Astrocyte (in vitro differentiated cells and primary cell): ENCODE results near the gene SCLT1. TPM values are rescaled to one million over a fixed set of nuclear protein-coding genes. Genes with fewer than 3 reads are reported as not detected.

ENCODE experiments used
- DNase-seq: peaks from one replicate; pipeline ENCODE4 v3.0.0-alpha.2; 2010; ENCODE audit warnings: low read depth
- FAIRE-seq: peaks from 2 replicates; lab custom pipeline; 2011; peaks lifted over from hg19 to GRCh38; lab: Jason Lieb, UNC
- H2AFZ ChIP-seq: 2 replicates; pipeline ENCODE4 v1.6.0; 2012; ENCODE audit warnings: low read depth, low read length, inconsistent platforms
- H3K27ac ChIP-seq: 2 replicates; pipeline ENCODE4 v1.5.1; 2011; ENCODE audit warnings: low read depth, low read length, inconsistent platforms
- H3K27me3 ChIP-seq: 2 replicates; pipeline ENCODE4 v1.6.0; 2011; ENCODE audit warnings: low read length, inconsistent platforms; ENCODE audit not compliant: insufficient read depth
- H3K36me3 ChIP-seq: 2 replicates; pipeline ENCODE4 v1.5.1; 2011; ENCODE audit warnings: low read length, inconsistent platforms; ENCODE audit not compliant: insufficient read depth
- H3K4me1 ChIP-seq: 2 replicates; pipeline ENCODE4 v1.5.1; 2011; ENCODE audit warnings: low read length, inconsistent platforms; ENCODE audit not compliant: insufficient read depth
- H3K4me2 ChIP-seq: 2 replicates; pipeline ENCODE4 v1.6.0; 2012; ENCODE audit warnings: low read length, inconsistent platforms
- H3K4me3 ChIP-seq: 2 replicates; pipeline ENCODE4 v1.5.1; 2011; ENCODE audit warnings: low read depth, mild to moderate bottlenecking, low read length, inconsistent platforms; ENCODE audit not compliant: insufficient read depth
- H3K79me2 ChIP-seq: 2 replicates; pipeline ENCODE4 v1.6.0; 2012; ENCODE audit warnings: mild to moderate bottlenecking, low read length, inconsistent platforms; ENCODE audit not compliant: insufficient read depth
- H3K9ac ChIP-seq: 2 replicates; pipeline ENCODE4 v1.6.0; 2012; ENCODE audit warnings: mild to moderate bottlenecking, low read length, inconsistent platforms
- H3K9me3 ChIP-seq: 2 replicates; pipeline ENCODE4 v1.5.1; 2012; ENCODE audit warnings: low read depth, mild to moderate bottlenecking, low read length, inconsistent platforms; ENCODE audit not compliant: insufficient read depth
- H4K20me1 ChIP-seq: 2 replicates; pipeline ENCODE4 v1.6.0; 2012; ENCODE audit warnings: low read length, inconsistent platforms; ENCODE audit not compliant: insufficient read depth
- H3K27ac Mint-ChIP-seq: one replicate; pipeline ENCODE4 v1.8.0; 2021; ENCODE audit warnings: mild to moderate bottlenecking, mixed read lengths; ENCODE audit not compliant: unreplicated experiment
- H3K27me3 Mint-ChIP-seq: one replicate; pipeline ENCODE4 v1.8.0; 2021; ENCODE audit warnings: low read depth, mixed read lengths; ENCODE audit not compliant: unreplicated experiment
- H3K36me3 Mint-ChIP-seq: one replicate; pipeline ENCODE4 v1.8.0; 2021; ENCODE audit warnings: low read depth, mixed read lengths; ENCODE audit not compliant: unreplicated experiment
- H3K4me1 Mint-ChIP-seq: one replicate; pipeline ENCODE4 v1.8.0; 2021; ENCODE audit warnings: low read depth, mixed read lengths; ENCODE audit not compliant: unreplicated experiment
- H3K4me3 Mint-ChIP-seq: one replicate; pipeline ENCODE4 v1.8.0; 2021; ENCODE audit warnings: mild to moderate bottlenecking, moderate library complexity, mixed read lengths; ENCODE audit not compliant: unreplicated experiment
- H3K9me3 Mint-ChIP-seq: one replicate; pipeline ENCODE4 v1.8.0; 2021; ENCODE audit warnings: mild to moderate bottlenecking, mixed read lengths; ENCODE audit not compliant: unreplicated experiment
- EZH2 ChIP-seq: IDR thresholded peaks from 2 replicates; pipeline ENCODE4 v1.6.1; 2012; ENCODE audit warnings: mild to moderate bottlenecking, low read length, inconsistent platforms; ENCODE audit not compliant: insufficient read depth
- total RNA-seq: library from RNA; stranded (reverse); gene quantifications from 2 replicates; pipeline ENCODE4 v1.2.1, GENCODE V29; 2021
- TF ChIP-seq, protein P1 (sequence below): IDR thresholded peaks from 2 replicates; pipeline ENCODE4 v1.5.1; 2011; ENCODE audit warnings: low read depth, mild to moderate bottlenecking, inconsistent platforms, low read length, moderate library complexity; ENCODE audit not compliant: insufficient read depth

The SCLT1 gene
- total RNA-seq, 1 donor from 2014 or later, result 11.3 TPM

DNA sequence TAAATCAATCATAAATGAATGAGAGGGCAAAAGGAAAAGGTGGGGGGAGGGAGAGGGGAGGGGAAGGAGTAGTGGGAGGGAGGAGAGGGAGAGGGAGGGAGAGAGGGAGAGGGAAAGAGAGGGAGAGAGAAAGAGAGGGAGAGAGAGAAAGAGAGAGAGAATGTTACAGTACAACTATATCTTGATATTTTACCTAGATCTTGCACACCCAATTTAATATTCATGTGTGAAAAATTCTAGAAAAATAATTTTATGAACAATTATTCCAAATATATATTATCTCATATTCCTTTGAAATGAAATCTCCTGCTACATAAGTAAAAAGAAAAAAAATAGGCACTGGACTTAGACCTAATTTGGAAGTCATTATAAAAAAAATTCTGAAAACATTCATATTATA, 120.0 kb downstream of the SCLT1 start:
- H4K20me1 ChIP-seq, result no peaks in the 10 kb centered on the region
- Mint-ChIP-seq H3K36me3 (peaks cover 5% of the 10 kb centered on the region), H3K27me3 (no peaks in the 10 kb centered on the region), H3K4me1 (no peaks in the 10 kb centered on the region), H3K9me3 (no peaks in the 10 kb centered on the region), H3K4me3 (no peak overlapping the region), H3K27ac (no peak overlapping the region)
- no peaks in the 10 kb centered on the region for H3K9me3 ChIP-seq
- FAIRE-seq (no peak), DNase-seq (no peak)
- no peaks in the 10 kb centered on the region for H3K79me2 ChIP-seq
- no peaks in the 10 kb centered on the region for H3K4me1 ChIP-seq
- no peak overlapping the region for H3K4me2 ChIP-seq
- H3K27ac ChIP-seq, result no peak overlapping the region
- TF ChIP-seq, protein P1, sequence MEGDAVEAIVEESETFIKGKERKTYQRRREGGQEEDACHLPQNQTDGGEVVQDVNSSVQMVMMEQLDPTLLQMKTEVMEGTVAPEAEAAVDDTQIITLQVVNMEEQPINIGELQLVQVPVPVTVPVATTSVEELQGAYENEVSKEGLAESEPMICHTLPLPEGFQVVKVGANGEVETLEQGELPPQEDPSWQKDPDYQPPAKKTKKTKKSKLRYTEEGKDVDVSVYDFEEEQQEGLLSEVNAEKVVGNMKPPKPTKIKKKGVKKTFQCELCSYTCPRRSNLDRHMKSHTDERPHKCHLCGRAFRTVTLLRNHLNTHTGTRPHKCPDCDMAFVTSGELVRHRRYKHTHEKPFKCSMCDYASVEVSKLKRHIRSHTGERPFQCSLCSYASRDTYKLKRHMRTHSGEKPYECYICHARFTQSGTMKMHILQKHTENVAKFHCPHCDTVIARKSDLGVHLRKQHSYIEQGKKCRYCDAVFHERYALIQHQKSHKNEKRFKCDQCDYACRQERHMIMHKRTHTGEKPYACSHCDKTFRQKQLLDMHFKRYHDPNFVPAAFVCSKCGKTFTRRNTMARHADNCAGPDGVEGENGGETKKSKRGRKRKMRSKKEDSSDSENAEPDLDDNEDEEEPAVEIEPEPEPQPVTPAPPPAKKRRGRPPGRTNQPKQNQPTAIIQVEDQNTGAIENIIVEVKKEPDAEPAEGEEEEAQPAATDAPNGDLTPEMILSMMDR, result no peak
- no peak for TF ChIP-seq EZH2
- H2AFZ ChIP-seq, result no peak overlapping the region
- no peak overlapping the region for H3K4me3 ChIP-seq
- no peaks in the 10 kb centered on the region for H3K27me3 ChIP-seq
- no peak overlapping the region for H3K9ac ChIP-seq
- peaks cover 2% of the 10 kb centered on the region for H3K36me3 ChIP-seq

DNA sequence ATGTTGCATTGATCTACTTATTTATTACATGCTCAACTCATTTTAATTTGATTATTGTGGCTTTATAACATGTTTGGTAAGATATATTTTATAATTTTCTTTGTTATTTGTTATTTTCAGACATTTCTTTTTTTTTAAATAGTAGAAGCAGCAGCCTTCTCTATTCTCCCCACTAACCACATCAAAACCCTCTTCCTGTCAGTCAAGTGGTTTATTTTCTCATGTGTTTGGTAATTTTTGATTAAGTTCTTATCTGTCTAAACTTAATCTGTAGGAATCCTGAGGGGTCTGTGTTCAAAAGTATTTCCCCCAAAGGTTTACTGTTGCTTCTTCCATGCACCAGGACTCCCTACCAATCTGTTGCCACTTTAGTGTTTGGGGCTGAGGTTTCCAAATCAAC, 131.9 kb downstream of the SCLT1 start:
- DNase-seq, result no peak
- H3K36me3 Mint-ChIP-seq, result peaks cover 1% of the 10 kb centered on the region
- no peak overlapping the region for H3K9ac ChIP-seq
- no peaks in the 10 kb centered on the region for H3K4me1 Mint-ChIP-seq
- H4K20me1 ChIP-seq, result no peaks in the 10 kb centered on the region
- no peak overlapping the region for H2AFZ ChIP-seq
- H3K9me3 ChIP-seq, result no peaks in the 10 kb centered on the region
- FAIRE-seq, result no peak
- no peaks in the 10 kb centered on the region for H3K79me2 ChIP-seq
- H3K4me2 ChIP-seq, result no peak overlapping the region
- H3K27ac Mint-ChIP-seq, result no peak overlapping the region
- H3K4me3 Mint-ChIP-seq, result no peak overlapping the region
- H3K36me3 ChIP-seq, result peaks cover 2% of the 10 kb centered on the region
- H3K9me3 Mint-ChIP-seq, result no peaks in the 10 kb centered on the region
- TF ChIP-seq, protein P1, result no peak
- no peaks in the 10 kb centered on the region for H3K27me3 Mint-ChIP-seq
- H3K27me3 ChIP-seq, result no peaks in the 10 kb centered on the region
- H3K4me1 ChIP-seq, result no peaks in the 10 kb centered on the region
- H3K27ac ChIP-seq, result no peak overlapping the region
- no peak overlapping the region for H3K4me3 ChIP-seq

DNA sequence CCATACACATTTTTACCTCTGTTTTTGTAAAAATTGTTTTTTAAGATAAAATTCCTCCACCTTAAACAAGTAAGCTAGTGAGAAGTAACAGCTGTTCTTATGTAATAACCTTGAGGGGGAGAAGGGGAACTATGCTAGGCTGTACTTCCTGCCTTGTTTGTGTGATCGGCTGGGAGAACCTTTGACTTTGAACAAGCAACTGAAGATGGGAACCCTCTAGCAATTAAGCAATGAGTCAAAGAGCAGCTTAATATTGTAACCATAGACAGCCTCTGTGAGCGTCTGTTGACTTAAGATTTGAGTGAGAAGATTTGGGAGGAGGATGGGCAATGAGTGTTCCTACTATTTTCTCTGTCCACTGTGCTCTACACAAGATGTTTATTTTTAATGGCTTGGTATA, 135.1 kb downstream of the SCLT1 start:
- Histone ChIP-seq H4K20me1 (no peaks in the 10 kb centered on the region), H3K4me3 (no peak overlapping the region), H3K4me1 (no peaks in the 10 kb centered on the region), H3K27ac (no peak overlapping the region), H3K36me3 (peaks cover 5% of the 10 kb centered on the region), H3K4me2 (no peak overlapping the region), H3K9ac (no peak overlapping the region), H3K79me2 (no peaks in the 10 kb centered on the region), H2AFZ (no peak overlapping the region), H3K27me3 (no peaks in the 10 kb centered on the region), H3K9me3 (no peaks in the 10 kb centered on the region)
- no peak for FAIRE-seq
- no peak for DNase-seq
- Mint-ChIP-seq H3K36me3 (no peaks in the 10 kb centered on the region), H3K4me1 (no peaks in the 10 kb centered on the region), H3K27me3 (no peaks in the 10 kb centered on the region), H3K9me3 (no peaks in the 10 kb centered on the region), H3K27ac (no peak overlapping the region), H3K4me3 (no peak overlapping the region)
- TF ChIP-seq, protein P1, result no peak
- TF ChIP-seq EZH2, result no peak
